ENCODE results near the gene ZNF618.

GRCh38 chr9:114081441-114082016 is 205.4 kb downstream of the ZNF618 start:
- TF ChIP-seq CTCF (IDR thresholded peaks at IDR 0.05; ENCODE audit: poor library complexity) (no peak), EZH2 (IDR thresholded peaks at IDR 0.05; ENCODE audit: borderline replicate concordance) (no peak), EZH2phosphoT487 (IDR thresholded peaks at IDR 0.05; ENCODE audit: low read depth, severe bottlenecking, unreplicated experiment) (no peak)
